ENCODE measurements around the gene IGSF21. TPM values are rescaled to one million over a fixed set of nuclear protein-coding genes. Genes with fewer than 3 reads are reported as not detected.

IGSF21 gene
- polyA plus RNA-seq, 2 of the 4 experiments (the other 2 are of a cell fraction) = not detected

DNA sequence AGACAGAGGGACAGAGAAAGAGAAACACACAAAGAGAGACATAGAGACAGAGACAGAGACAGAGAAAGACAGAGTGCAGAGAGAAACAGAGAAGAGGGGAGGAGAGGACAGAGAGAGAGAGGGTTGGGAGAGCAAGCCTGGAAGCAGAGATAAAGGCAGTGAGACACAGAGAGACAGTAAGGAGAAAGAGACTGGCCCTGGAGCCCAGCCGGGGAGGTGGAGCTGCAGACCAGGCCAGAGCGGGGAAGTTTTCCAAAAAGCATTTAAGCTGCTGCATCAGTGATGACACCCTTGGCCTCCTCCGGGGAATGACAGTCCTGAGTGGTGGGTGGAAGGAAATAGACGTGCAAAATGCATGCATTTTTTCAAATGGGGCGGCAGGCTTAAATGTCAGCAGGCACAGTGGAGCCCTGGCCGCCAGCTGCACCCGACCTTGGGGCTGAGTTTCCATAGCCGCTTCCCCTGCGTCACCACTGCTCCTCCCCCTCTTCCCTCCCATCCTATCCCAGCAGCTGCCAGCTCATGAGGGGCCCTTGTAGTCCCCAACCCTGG, 277.7 kb downstream of the IGSF21 start:
- TF ChIP-seq PHF8 (IDR thresholded peaks at IDR 0.05; ENCODE audit: borderline replicate concordance, low read depth) (no peak), REST (IDR thresholded peaks at IDR 0.05) (no peak), ATOH8 (CRISPR knock-in tag; IDR thresholded peaks at IDR 0.05; ENCODE audit: low read depth) (no peak), RARB (CRISPR knock-in tag; IDR thresholded peaks at IDR 0.05) (no peak), MAX (IDR thresholded peaks at IDR 0.05) (no peak), SMC3 (IDR thresholded peaks at IDR 0.05) (no peak), FOXS1 (CRISPR knock-in tag; IDR thresholded peaks at IDR 0.05) (no peak), CEBPB (IDR thresholded peaks at IDR 0.05) (no peak), CBX2 (IDR thresholded peaks at IDR 0.05; ENCODE audit: borderline replicate concordance, low read depth) (no peak), RCOR1 (IDR thresholded peaks at IDR 0.05; ENCODE audit: low read depth, low read length) (no peak), ZNF302 (CRISPR knock-in tag; IDR thresholded peaks at IDR 0.05) (no peak), BCL3 (IDR thresholded peaks at IDR 0.05) (no peak), BHLHE40 (IDR thresholded peaks at IDR 0.05; ENCODE audit: low read depth, low read length) (no peak), JUN (IDR thresholded peaks at IDR 0.05) (no peak), JUNB (IDR thresholded peaks at IDR 0.05) (no peak), GATA3 (IDR thresholded peaks at IDR 0.05; ENCODE audit: borderline replicate concordance) (no peak), ESRRA (IDR thresholded peaks at IDR 0.05; ENCODE audit: borderline replicate concordance, low read length) (no peak)
- TF ChIP-seq, protein P1, sequence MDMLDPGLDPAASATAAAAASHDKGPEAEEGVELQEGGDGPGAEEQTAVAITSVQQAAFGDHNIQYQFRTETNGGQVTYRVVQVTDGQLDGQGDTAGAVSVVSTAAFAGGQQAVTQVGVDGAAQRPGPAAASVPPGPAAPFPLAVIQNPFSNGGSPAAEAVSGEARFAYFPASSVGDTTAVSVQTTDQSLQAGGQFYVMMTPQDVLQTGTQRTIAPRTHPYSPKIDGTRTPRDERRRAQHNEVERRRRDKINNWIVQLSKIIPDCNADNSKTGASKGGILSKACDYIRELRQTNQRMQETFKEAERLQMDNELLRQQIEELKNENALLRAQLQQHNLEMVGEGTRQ (IDR thresholded peaks at IDR 0.05) = no peak
- FAIRE-seq = no peak
- no peak for ATAC-seq
- Histone ChIP-seq H3K4me3 (no peak overlapping the region), H3K27ac (no peak overlapping the region), H3K4me1 (no peaks in the 10 kb centered on the region), H3K4me2 (no peak overlapping the region), H3K9me3 (no peaks in the 10 kb centered on the region)
- 65% methylated on average over 9 of the region's 9 CpGs for WGBS (ENCODE audit: missing lambda C conversion rate)
- POLR2A ChIA-PET = no interaction called here
- CTCF ChIA-PET = no interaction called here
- no peak for DNase-seq (ENCODE audit: low read depth in 1 of 2, low spot score in 1 of 2)

GRCh38 chr1:18386591-18386990, 279.0 kb downstream of the IGSF21 start:
- POLR2A ChIA-PET = no interaction called here
- Histone ChIP-seq H3K4me3 (no peak overlapping the region), H3K4me2 (no peak overlapping the region), H3K27ac (no peak overlapping the region), H3K9me3 (no peaks in the 10 kb centered on the region), H3K4me1 (no peaks in the 10 kb centered on the region)
- 36% methylated on average over 2 of the region's 5 CpGs for WGBS (ENCODE audit: missing lambda C conversion rate)
- TF ChIP-seq JUNB (IDR thresholded peaks at IDR 0.05) = no peak
- no peak for TF ChIP-seq HEYL (CRISPR knock-in tag; IDR thresholded peaks at IDR 0.05)
- TF ChIP-seq E2F6 (IDR thresholded peaks at IDR 0.05; ENCODE audit: borderline replicate concordance, low read depth) = no peak
- TF ChIP-seq FOSL2 (IDR thresholded peaks at IDR 0.05) = no peak
- TF ChIP-seq FOSL2 (CRISPR knock-in tag; IDR thresholded peaks at IDR 0.05) = no peak
- TF ChIP-seq CHD2 (IDR thresholded peaks at IDR 0.05; ENCODE audit: low read length, partially characterized antibody) = no peak
- no peak for TF ChIP-seq FOXS1 (CRISPR knock-in tag; IDR thresholded peaks at IDR 0.05)
- TF ChIP-seq NPAS2 (CRISPR knock-in tag; IDR thresholded peaks at IDR 0.05; ENCODE audit: borderline replicate concordance) = no peak
- no peak for TF ChIP-seq SMC3 (IDR thresholded peaks at IDR 0.05)
- TF ChIP-seq KDM5A (IDR thresholded peaks at IDR 0.05) = no peak
- TF ChIP-seq RFX5 (IDR thresholded peaks at IDR 0.05) = no peak
- TF ChIP-seq TP53 (CRISPR knock-in tag; IDR thresholded peaks at IDR 0.05) = no peak
- no peak for TF ChIP-seq RARB (CRISPR knock-in tag; IDR thresholded peaks at IDR 0.05)
- no peak for TF ChIP-seq ZFP36 (IDR thresholded peaks at IDR 0.05; ENCODE audit: borderline replicate concordance, partially characterized antibody)
- TF ChIP-seq HMGXB4 (CRISPR knock-in tag; IDR thresholded peaks at IDR 0.05; ENCODE audit: borderline replicate concordance) = no peak
- TF ChIP-seq KDM1A (IDR thresholded peaks at IDR 0.05; ENCODE audit: low read depth) = no peak
- FAIRE-seq (no peak), ATAC-seq (no peak), DNase-seq (ENCODE audit: low read depth in 1 of 2, low spot score in 1 of 2) (no peak)
- CTCF ChIA-PET = no interaction called here
